HG03565 (cell line): ENCODE data around the gene ANO8.
"Not testable (repeated sequence)": the region's sequence is repeated elsewhere in the genome, so short reads cannot be mapped to it uniquely, and the experiment has no call there.

Experiments
- ATAC-seq: cut with Tn5 transposase; IDR thresholded peaks from one replicate; pipeline ENCODE4 v1.9.1; 2021; ENCODE audit warnings: mild to moderate bottlenecking, moderate library complexity; ENCODE audit not compliant: unreplicated experiment

Gene ANO8

DNA sequence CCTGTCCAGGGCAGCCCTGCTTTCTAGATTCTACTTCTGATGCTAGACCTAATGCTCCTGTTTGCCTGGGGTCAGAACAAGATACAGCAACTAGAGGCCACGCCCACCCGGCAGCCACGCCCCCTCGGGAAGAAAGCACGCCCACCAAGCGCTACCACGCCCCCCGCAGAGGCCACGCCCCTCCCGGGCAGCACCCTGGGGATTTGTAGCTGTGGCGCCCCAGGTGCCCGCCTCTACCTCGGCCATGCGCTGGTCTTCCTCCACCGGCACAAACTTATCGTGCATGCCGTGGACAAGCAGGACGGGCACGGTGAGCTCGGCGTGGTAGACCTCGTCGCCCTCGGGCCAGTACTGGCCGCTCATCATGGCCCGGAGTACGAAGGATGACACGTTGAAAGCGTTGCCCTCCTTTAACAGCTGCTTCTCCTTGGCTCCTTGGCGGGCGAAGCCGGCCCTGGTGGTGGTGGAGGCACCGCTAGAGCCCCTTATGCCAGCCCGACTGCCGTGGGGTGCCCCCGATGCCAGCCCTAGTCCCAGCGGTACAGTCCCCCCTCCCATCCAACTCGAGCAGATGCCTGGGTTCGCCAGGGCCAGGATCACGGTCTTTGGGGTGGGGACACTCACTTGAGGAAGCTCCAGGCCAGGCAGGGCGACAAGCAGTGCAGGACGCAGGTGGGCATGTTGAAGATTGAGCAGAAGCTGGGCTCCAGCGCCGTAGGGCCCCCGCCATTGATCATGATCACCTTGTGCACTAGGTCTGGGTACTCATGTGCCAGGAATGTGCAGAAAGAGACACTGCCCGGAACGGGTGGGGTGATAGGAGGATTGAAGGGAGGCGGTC, 40.4 kb downstream of the ANO8 start:
- ATAC-seq: no peak

DNA sequence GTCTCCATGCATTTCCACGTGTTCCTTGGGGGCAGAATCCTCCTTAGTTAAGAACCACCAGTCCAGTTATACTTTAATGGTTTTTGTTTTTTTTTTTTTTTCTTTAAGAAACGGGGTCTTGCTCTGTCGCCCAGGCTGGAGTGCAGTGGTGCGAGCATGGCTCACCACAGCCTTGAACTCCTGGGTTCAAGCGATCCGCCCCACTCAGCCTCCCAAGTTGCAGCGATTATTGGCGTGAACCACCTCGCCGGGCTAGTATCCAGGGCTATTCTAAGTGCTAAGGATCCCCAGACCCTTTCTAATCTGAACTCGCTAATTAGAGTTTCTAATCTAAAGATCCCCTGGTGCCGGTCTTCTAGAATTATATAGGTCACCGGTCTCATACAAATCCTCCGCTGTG, 41.0 kb downstream of the ANO8 start:
- ATAC-seq: no peak

DNA sequence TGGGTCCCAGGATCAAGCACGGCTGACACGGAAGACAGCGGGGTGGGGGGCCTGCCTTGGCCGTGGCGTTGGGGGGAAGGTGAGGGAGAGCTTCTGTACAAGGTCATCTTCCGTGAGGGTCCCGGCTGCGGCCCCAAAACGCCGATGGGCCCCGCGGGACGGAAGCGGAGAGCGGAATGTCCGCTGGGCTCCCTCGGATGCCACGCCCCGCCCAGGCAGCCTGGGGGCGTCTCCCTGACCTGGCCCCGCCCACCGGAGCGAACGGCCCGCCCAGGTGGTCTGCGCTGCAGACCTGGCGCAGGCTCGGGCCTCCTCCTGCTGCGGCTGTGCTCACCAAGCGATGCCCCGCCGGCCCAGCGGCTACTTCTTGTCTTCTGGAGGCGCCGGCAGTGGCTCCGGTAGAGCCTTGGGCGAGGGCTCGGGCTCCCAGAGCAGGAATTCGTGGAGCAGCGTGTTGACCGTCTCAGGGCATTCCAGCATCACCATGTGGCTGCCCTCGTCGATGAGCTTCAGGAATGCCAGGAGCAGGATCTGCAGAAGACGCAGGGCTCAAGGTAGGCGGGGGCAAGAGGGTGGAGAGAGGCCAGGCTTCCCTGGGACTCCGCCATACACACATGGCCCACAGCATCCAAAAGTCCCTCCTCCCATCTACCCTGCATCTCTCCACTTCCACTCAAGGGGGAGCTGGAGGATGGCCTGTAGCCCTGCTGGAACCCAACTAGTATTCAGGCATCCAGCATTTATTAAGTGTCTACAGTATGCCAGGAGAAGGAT, 42.2 kb downstream of the ANO8 start:
- ATAC-seq: no peak

DNA sequence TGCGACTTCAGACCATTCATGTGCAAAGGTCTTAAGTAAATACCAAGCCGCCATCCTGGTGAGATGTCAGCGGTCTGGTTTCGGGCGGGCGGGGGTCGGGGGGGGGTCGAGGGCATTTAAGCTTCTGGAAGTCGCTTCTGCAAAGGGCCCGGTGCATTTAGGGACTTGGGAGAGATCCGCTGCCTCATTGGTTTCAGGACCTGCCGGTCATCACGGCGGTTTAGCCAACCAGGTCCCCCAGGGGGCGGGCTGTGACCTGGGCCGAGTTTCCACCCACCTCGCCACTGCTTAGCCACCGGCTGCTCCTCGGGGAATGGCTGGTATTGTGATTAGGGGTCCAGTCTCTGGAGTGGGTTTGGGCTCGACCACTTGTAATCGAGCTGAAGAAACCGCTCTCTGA, 45.2 kb downstream of the ANO8 start:
- ATAC-seq: no peak

DNA sequence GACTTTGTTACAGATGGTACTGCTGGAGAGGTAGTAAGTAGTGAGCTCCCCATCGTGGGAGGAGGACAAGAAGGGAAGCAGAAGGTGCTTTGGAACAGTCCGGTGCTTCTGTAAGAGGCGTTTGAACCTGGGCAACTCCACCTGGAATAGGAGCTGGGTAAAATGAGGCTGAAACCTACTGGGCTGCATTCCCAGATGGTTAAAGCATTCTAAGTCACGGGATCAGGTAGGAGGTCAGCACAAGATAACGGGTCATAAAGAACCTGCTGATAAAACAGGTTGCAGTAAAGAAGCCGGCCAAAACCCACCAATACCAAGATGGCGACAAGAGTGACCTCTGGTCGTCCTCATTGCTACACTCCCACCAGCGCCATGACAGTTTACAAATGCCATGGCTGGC, 47.9 kb downstream of the ANO8 start:
- ATAC-seq: no peak

DNA sequence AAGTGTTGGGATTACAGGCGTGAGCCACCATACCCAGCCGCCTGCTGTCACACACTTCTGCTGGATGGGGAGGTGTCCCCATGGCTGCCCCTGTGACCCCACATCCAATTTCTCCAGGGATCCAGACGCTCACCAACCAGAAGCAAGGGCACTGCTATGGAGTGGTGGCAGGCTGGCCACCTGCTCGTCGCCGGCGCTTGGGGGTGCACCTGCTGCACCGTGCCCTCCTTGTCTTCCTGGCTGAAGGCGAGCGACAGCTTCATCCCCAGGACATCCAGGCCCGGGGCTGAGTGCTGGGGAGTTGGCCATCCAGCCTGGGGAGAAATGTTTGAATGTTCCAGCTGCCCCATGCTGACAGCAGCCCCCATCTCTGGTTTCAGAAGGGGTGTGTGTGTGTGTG, 48.4 kb downstream of the ANO8 start:
- ATAC-seq: no peak

DNA sequence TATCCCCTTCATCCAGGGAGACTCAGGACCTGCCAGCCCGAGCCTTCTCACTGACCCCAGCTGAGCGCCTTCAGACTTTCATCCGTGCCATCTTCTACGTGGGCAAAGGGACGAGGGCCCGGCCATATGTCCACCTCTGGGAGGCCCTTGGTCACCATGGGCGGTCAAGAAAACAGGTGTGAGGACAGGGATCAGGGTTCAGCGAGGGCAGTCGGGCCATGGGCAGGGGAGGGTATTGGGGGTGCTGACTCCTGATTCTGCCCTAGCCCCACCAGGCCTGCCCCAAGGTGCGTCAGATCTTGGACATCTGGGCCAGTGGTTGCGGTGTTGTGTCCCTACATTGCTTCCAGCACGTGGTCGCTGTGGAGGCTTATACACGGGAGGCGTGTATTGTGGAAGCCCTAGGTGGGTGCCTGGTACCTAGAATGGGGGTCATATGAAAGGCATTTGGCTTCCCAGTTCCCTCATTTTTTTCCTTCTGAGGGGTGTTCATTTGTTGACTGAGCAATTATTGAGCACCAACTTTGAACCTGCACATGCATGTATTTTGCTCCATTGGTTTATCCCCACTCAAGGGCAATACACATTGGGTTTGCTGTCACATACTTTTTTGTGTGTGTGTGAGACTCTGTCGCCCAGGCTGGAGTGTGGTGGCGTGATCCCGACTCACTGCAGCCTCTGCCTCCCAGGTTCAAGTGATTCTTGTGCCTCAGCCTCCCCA, 49.1 kb downstream of the ANO8 start:
- ATAC-seq: no peak

DNA sequence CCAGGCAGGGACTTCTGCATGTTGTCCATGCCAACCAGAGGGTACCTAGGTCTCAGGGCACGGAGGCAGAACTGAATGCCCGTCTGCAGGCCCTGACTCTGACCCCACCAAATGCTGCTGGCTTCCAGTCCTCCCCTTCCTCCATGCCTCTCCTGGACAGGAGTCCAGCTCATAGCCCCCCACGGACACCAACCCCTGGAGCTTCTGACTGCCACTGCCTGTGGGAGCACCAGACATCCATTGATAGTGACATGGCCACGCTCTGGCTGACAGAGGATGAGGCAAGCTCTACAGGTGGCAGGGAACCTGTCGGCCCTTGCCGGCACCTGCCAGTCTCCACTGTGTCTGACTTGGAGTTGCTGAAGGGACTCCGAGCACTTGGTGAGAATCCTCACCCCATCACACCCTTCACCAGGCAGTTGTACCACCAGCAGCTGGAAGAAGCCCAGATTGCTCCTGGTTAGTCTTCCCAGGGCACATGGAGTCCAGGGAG, 51.1 kb downstream of the ANO8 start:
- no peak for ATAC-seq

DNA sequence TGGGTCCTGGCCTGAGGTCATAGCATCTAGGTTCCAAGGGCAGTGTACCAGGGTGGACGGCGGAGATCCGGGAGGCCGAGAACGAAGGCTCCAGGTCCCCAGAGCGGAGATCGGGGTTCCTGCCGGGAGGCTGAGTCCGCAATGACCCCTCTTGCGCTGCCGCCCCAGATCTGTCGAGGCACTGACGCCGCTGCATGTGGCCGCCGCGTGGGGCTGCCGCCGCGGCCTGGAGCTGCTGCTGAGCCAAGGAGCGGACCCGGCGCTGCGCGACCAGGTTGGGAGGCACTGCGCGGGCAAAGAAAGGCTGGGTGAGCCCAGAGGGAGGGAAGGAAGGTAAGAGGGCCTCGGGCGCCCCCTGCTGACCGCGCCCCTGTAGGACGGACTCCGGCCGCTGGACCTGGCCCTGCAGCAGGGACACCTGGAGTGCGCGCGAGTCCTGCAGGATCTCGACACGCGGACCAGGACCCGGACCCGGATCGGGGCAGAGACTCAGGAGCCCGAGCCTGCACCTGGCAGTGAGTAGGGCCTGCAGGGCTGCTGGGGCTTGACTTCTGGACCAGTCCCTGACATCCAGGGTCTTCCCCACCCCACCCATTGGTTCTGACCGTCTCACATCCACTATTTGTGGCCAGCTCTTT, 52.0 kb downstream of the ANO8 start:
- peak; percentile 71 for ATAC-seq

DNA sequence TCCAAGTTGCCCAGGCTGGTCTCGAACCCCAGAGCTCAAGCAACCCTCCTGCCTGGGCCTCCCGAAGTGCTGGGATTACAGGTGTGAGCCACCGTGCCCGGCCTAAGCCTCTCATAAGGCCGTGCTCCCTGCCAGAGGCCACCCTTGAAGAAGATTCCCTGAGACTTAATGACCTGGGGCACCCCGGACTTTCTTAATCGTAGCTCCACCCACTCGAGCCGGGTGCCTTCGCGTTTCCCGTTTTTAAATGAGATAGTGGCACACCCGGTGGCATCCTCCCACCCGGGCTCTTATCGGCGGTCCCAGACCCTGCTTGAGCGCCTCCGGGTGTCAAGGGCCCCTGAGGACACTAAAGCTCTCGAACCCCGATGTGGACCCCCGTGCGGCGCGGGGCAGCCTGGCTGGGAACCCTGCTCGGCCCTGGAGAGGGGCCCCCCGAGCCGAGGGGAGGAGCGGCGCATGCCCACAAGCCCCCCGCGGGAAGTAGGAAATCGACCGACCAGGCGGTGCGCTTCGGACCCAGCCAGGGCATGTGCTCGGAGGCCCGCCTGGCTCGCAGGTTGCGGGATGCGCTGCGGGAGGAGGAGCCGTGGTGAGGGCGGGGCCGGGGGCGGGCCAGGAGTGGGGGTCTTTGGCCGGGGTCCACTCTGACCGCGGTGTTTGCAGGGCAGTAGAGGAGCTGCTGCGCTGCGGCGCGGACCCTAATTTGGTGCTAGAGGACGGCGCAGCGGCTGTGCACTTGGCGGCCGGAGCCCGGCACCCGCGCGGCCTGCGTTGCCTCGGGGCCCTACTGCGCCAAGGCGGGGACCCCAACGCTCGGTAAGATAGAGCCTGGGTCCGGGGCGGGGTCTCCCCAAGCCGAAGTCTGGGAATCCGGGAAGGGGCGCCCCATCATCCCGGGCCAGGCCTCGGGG, 53.0 kb downstream of the ANO8 start, which contains the start of gene ANKLE1:
Gene ANKLE1, plus strand, starts transcription at position 511 of the 914 bp plus-strand sequence. Its CDS starts 20 bp downstream, at position 531.
- ATAC-seq: no peak

DNA sequence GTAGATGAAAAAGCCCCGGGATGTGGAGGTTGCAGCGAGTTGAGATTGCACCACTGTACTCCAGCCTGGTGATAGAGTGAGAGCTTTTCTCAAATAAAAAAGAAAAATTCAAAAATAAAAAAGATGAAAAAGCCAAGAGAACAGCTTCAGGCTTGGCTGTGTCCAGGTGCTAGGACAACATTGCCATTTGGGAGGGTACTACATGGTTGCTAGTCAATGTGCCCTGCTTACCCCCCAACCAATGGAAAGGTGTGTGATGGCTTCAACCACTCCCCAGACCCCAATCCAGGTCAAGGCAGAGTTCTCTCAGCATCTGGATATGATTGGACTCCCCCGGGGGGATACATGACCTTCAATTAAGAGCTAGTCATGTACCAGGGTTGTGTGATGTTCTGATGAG, 55.2 kb downstream of the ANO8 start:
- no peak for ATAC-seq

DNA sequence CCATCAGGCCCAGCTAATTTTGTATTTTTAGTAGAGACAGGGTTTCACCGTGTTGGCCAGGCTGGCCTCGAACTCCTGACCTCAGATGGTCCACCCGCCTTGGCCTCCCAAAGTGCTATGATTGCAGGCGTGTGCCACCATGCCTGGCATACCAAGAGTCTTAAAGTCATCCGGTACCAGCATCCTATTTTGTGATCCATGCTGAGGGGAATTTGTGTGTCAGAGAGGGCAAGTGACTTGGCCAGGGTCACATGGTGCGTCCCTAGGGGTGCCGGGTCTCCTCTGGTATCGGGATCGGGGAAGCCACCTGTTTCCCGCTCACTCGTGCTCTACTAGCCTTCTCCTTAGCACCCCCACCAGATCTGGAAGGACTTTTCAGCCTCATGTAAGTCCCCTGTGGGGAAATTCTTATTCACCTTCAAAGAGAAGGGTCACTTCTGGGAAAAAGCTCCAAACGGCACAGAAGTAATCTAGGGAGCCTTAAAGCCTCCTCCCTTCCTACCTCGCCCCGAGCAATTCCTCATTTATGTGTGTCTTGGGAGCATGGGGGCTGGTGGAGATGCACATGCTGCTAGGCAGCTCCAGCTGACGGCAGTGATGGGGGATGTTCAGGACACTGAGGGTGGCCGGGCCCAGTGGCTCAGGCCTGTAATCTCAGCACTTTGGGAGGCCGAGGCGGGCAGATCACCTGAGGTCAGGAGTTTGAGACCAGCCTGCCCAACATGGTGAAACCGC, 59.0 kb downstream of the ANO8 start:
- ATAC-seq: no peak

DNA sequence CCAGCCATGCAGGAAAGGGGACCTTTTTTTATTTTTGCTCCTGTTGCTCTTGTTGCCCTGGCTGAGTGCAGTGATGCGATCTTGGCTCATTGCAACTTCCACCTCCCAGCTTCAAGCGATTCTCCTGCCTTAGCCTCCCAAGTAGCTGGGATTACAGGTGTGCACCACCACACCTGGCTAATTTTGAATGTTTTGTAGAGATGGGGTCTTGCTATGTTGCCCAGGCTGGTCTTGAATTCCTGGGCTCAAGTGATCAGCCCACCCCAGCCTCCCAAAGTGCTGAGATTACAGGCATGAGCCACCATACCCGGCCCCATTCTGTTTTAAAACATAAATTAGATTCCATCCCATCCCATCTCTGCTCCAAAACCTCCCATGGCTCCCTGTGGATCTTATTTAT, 59.8 kb downstream of the ANO8 start:
- ATAC-seq: not testable (repeated sequence)
